GM04504 (cell line): ENCODE results near the gene LOX.

Experiments
- DNase-seq: peaks from one replicate; pipeline ENCODE4 v3.0.0-alpha.2; 2012; ENCODE audit warnings: low read depth

Gene LOX

GRCh38 chr5:122053181-122054109 lies 24.6 kb downstream of the LOX start:
- DNase-seq: no peak

- DNase-seq: no peak
Observed at GRCh38 chr5:122051569-122051968, 26.5 kb downstream of the LOX start.

GRCh38 chr5:122050959-122051358 lies 27.1 kb downstream of the LOX start:
- DNase-seq: no peak

- DNase-seq: no peak
Observed at GRCh38 chr5:122040636-122041302, 37.3 kb downstream of the LOX start.

- no peak for DNase-seq
Observed at GRCh38 chr5:122036326-122036725, 41.7 kb downstream of the LOX start.

- no peak for DNase-seq
Observed at GRCh38 chr5:122035913-122036312, 42.1 kb downstream of the LOX start.

- DNase-seq: no peak
Observed at GRCh38 chr5:122031836-122032235, 46.2 kb downstream of the LOX start.

GRCh38 chr5:122030251-122030650 lies 47.8 kb downstream of the LOX start:
- DNase-seq: no peak

GRCh38 chr5:122029818-122030217 lies 48.2 kb downstream of the LOX start:
- no peak for DNase-seq

GRCh38 chr5:122022966-122023365 lies 55.1 kb downstream of the LOX start:
- DNase-seq: no peak

- DNase-seq: no peak
Observed at GRCh38 chr5:122019919-122020590, 58.0 kb downstream of the LOX start.

- no peak for DNase-seq
Observed at GRCh38 chr5:122015471-122015870, 62.6 kb downstream of the LOX start.

GRCh38 chr5:122014236-122014935 lies 63.7 kb downstream of the LOX start:
- no peak for DNase-seq
